Caki2 (cell line): ENCODE results near the gene TCP11. TPM values are rescaled to one million over a fixed set of nuclear protein-coding genes. Genes with fewer than 3 reads are reported as not detected.

Experiments used
- DNase-seq: peaks from one replicate; pipeline ENCODE4 v3.0.0-alpha.2; 2015; ENCODE audit warnings: low read depth
- in situ Hi-C: cut with HindIII; loops from 2 replicates; pipeline ENCODE4 v1.10.0; 2016; ENCODE audit warnings: low sequenced_read_pairs, low pct_unique_long_range_greater_than_20kb, mixed read lengths
- total RNA-seq: library from RNA; depleted of rRNA; stranded (reverse); fragments of >200 nt; shearing (Covaris generic); gene quantifications from 2 replicates; pipeline ENCODE4 v1.2.3, GENCODE V29; 2014; ENCODE audit warnings: low replicate concordance; rRNA removed

Gene TCP11
- total RNA-seq, 1 experiment from 2014 or later = not detected

GRCh38 chr6:35077713-35078105 lies 63.4 kb downstream of the TCP11 start:
- in situ Hi-C loops = no loop called here
- no peak for DNase-seq

GRCh38 chr6:35076997-35077712 lies 64.0 kb downstream of the TCP11 start:
- no peak for DNase-seq
- in situ Hi-C loops = no loop called here

GRCh38 chr6:35073766-35074471 lies 67.2 kb downstream of the TCP11 start:
- no peak for DNase-seq
- in situ Hi-C loops = no loop called here

GRCh38 chr6:35073211-35073610 lies 67.9 kb downstream of the TCP11 start:
- in situ Hi-C loops = no loop called here

GRCh38 chr6:35072698-35073055 lies 68.5 kb downstream of the TCP11 start:
- in situ Hi-C loops = no loop called here

More at GRCh38 chr6:35073211-35073610, 67.9 kb downstream of the TCP11 start:
- no peak for DNase-seq

GRCh38 chr6:35072051-35072697 lies 69.0 kb downstream of the TCP11 start:
- no peak for DNase-seq

More at GRCh38 chr6:35072698-35073055, 68.5 kb downstream of the TCP11 start:
- DNase-seq = no peak

GRCh38 chr6:35071347-35071994 lies 69.7 kb downstream of the TCP11 start:
- DNase-seq = no peak
- in situ Hi-C loops = no loop called here

More at GRCh38 chr6:35072051-35072697, 69.0 kb downstream of the TCP11 start:
- in situ Hi-C loops = no loop called here

- in situ Hi-C loops = no loop called here
- DNase-seq = no peak
Measured at GRCh38 chr6:35070111-35070510, 71.0 kb downstream of the TCP11 start.

GRCh38 chr6:35069262-35069661 lies 71.9 kb downstream of the TCP11 start:
- no peak for DNase-seq
- in situ Hi-C loops = no loop called here

- DNase-seq = no peak
- in situ Hi-C loops = no loop called here
Measured at GRCh38 chr6:35068644-35069043, 72.5 kb downstream of the TCP11 start.

GRCh38 chr6:35068206-35068605 lies 72.9 kb downstream of the TCP11 start:
- in situ Hi-C loops = no loop called here

More at GRCh38 chr6:35068206-35068605, 72.9 kb downstream of the TCP11 start:
- no peak for DNase-seq

Other genes starting within 250 kb of the TCP11 start
- gene SCUBE3, start 72.6 kb upstream of the TCP11 start, total RNA-seq = not detected in 2 replicates
- gene ZNF76, start 118.4 kb upstream of the TCP11 start, total RNA-seq = 15.2 and 18.3 TPM in 2 replicates
- 15.2 and 16.5 TPM in 2 replicates for gene DEF6, start 156.5 kb upstream of the TCP11 start, total RNA-seq
- gene PPARD, start 201.2 kb upstream of the TCP11 start, total RNA-seq = 2.8 TPM in 2 replicates